DND-41 (cell line): ENCODE data around the gene LRIT1.
A peak's percentile ranks its signal among the peaks of the same experiment; 100 is the strongest.

Experiments used
- ATAC-seq: fragments of 200-7000 bp; cut with Tn5 transposase; 3 replicates; pipeline ENCODE4 v1.9.1; 2021; ENCODE audit warnings: low read depth; ENCODE audit not compliant: insufficient read depth
- DNase-seq: peaks from one replicate; pipeline ENCODE4 v3.0.0-alpha.2; 2020
- H2AFZ ChIP-seq: 2 replicates; pipeline ENCODE4 v1.6.0; 2012; ENCODE audit warnings: low read depth, low read length
- H3K27ac ChIP-seq: 2 replicates; pipeline ENCODE4 v1.5.1; 2012; ENCODE audit warnings: low read length, inconsistent platforms
- H3K27me3 ChIP-seq: fragments of 200-600 bp; sonication (generic); 2 replicates; pipeline ENCODE4 v1.6.0; 2012; ENCODE audit warnings: low read length, mild to moderate bottlenecking, inconsistent platforms; ENCODE audit not compliant: insufficient read depth, poor library complexity
- H3K36me3 ChIP-seq: 2 replicates; pipeline ENCODE4 v1.5.1; 2012; ENCODE audit warnings: low read length, inconsistent platforms; ENCODE audit not compliant: insufficient read depth
- H3K4me1 ChIP-seq: 2 replicates; pipeline ENCODE4 v1.5.1; 2012; ENCODE audit warnings: mild to moderate bottlenecking, low read length; ENCODE audit not compliant: insufficient read depth
- H3K4me2 ChIP-seq: 2 replicates; pipeline ENCODE4 v1.6.0; 2012; ENCODE audit warnings: mild to moderate bottlenecking, moderate library complexity, low read length, inconsistent platforms; ENCODE audit not compliant: insufficient read depth
- H3K4me3 ChIP-seq, 2 experiments: fragments of 200-600 bp in 1 of 2; shearing (Covaris generic) in 1 of 2; 2 replicates each; pipeline ENCODE4 v1.5.1; 2012 to 2016; ENCODE audit warnings: inconsistent platforms in 2 of 2, low read length in 2 of 2, mild to moderate bottlenecking in 2 of 2, low read depth in 1 of 2, moderate library complexity in 1 of 2
- H3K79me2 ChIP-seq: 2 replicates; pipeline ENCODE4 v1.6.0; 2012; ENCODE audit warnings: low read length, inconsistent platforms; ENCODE audit not compliant: insufficient read depth
- H3K9ac ChIP-seq: 2 replicates; pipeline ENCODE4 v1.6.0; 2012; ENCODE audit warnings: low read depth, mild to moderate bottlenecking, inconsistent platforms, low read length, moderate library complexity
- H3K9me3 ChIP-seq: 2 replicates; pipeline ENCODE4 v1.5.1; 2012; ENCODE audit warnings: low read length, moderate library complexity, mild to moderate bottlenecking, inconsistent platforms; ENCODE audit not compliant: insufficient read depth, severe bottlenecking
- H4K20me1 ChIP-seq: 2 replicates; pipeline ENCODE4 v1.6.0; 2012; ENCODE audit warnings: low read length; ENCODE audit not compliant: insufficient read depth
- EZH2 ChIP-seq: IDR thresholded peaks from 3 replicates; pipeline ENCODE4 v1.6.1; 2012; ENCODE audit warnings: borderline replicate concordance, low read depth, mild to moderate bottlenecking, moderate library complexity, low read length, inconsistent platforms; ENCODE audit not compliant: severe bottlenecking
- TF ChIP-seq, protein P1 (sequence below): IDR thresholded peaks from 2 replicates; pipeline ENCODE4 v1.5.1; 2012; ENCODE audit warnings: borderline replicate concordance, low read length, moderate library complexity, mild to moderate bottlenecking; ENCODE audit not compliant: poor library complexity, severe bottlenecking; ENCODE audit errors: extremely low read depth

LRIT1 gene

GRCh38 chr10:84214612-84215235, 26.6 kb downstream of the LRIT1 start:
- H3K36me3 ChIP-seq, result no peaks in the 10 kb centered on the region
- no peak overlapping the region for H2AFZ ChIP-seq
- no peaks in the 10 kb centered on the region for H3K79me2 ChIP-seq
- no peaks in the 10 kb centered on the region for H3K9me3 ChIP-seq
- peak; percentile 76 for ATAC-seq
- H4K20me1 ChIP-seq, result no peaks in the 10 kb centered on the region
- no peak overlapping the region for H3K4me3 ChIP-seq
- no peak overlapping the region for H3K9ac ChIP-seq
- H3K27me3 ChIP-seq, result no peaks in the 10 kb centered on the region
- no peak overlapping the region for H3K27ac ChIP-seq
- TF ChIP-seq, protein P1, sequence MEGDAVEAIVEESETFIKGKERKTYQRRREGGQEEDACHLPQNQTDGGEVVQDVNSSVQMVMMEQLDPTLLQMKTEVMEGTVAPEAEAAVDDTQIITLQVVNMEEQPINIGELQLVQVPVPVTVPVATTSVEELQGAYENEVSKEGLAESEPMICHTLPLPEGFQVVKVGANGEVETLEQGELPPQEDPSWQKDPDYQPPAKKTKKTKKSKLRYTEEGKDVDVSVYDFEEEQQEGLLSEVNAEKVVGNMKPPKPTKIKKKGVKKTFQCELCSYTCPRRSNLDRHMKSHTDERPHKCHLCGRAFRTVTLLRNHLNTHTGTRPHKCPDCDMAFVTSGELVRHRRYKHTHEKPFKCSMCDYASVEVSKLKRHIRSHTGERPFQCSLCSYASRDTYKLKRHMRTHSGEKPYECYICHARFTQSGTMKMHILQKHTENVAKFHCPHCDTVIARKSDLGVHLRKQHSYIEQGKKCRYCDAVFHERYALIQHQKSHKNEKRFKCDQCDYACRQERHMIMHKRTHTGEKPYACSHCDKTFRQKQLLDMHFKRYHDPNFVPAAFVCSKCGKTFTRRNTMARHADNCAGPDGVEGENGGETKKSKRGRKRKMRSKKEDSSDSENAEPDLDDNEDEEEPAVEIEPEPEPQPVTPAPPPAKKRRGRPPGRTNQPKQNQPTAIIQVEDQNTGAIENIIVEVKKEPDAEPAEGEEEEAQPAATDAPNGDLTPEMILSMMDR, result peak; percentile 75
- no peak for TF ChIP-seq EZH2
- H3K4me1 ChIP-seq, result no peaks in the 10 kb centered on the region
- no peak overlapping the region for H3K4me2 ChIP-seq
- peak; percentile 46 for DNase-seq

DNA sequence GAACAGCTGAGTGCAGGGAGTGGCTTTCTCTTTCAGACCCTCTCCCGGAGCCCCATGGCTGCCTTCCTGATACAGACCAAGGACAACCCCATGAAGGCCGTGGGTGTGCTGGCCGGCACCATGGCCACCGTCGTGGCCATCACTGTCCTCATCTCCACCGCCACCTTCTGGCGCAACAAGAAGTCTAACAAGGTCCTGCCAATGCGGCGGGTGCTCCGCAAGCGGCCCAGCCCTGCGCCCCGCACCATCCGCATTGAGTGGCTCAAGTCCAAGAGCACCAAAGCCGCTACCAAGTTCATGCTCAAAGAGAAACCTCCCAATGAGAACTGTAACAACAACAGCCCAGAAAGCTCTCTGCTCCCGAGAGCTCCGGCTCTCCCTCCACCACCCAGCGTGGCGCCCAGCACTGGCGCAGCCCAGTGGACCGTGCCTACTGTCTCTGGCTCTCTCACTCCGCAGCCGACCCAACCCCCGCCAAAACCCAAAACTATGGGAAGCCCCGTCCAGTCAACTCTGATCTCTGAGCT, 27.2 kb downstream of the LRIT1 start:
- DNase-seq (no peak), ATAC-seq (no peak)
- Histone ChIP-seq H3K27ac (no peak overlapping the region), H4K20me1 (no peaks in the 10 kb centered on the region), H3K79me2 (no peaks in the 10 kb centered on the region), H3K9me3 (no peaks in the 10 kb centered on the region), H3K4me3 (no peak overlapping the region), H3K27me3 (no peaks in the 10 kb centered on the region), H3K36me3 (no peaks in the 10 kb centered on the region), H3K4me2 (no peak overlapping the region), H3K4me1 (no peaks in the 10 kb centered on the region), H2AFZ (no peak overlapping the region), H3K9ac (no peak overlapping the region)
- TF ChIP-seq EZH2, result no peak
- TF ChIP-seq, protein P1, result no peak

DNA sequence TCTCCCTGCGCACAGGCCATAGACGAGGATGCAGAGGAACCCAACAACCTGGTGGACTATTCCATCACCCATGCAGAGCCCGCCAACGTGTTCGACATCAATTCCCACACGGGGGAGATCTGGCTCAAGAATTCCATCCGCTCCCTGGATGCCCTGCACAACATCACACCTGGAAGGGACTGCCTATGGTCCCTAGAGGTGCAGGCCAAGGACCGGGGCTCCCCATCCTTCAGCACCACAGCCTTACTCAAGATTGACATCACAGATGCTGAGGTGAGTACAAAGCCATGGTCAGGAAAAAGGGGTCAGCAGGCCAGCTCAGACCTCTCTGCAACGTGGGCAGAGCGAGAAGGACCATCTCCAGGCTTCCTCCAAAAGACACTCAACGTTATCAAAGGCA, 28.3 kb downstream of the LRIT1 start:
- H3K79me2 ChIP-seq, result no peaks in the 10 kb centered on the region
- H3K4me3 ChIP-seq, result no peak overlapping the region
- no peak overlapping the region for H3K9ac ChIP-seq
- no peaks in the 10 kb centered on the region for H3K36me3 ChIP-seq
- no peak overlapping the region for H3K27ac ChIP-seq
- no peak overlapping the region for H3K4me2 ChIP-seq
- ATAC-seq (no peak), DNase-seq (no peak)
- no peaks in the 10 kb centered on the region for H3K27me3 ChIP-seq
- no peaks in the 10 kb centered on the region for H4K20me1 ChIP-seq
- H3K4me1 ChIP-seq, result no peaks in the 10 kb centered on the region
- no peak overlapping the region for H2AFZ ChIP-seq
- no peaks in the 10 kb centered on the region for H3K9me3 ChIP-seq
- TF ChIP-seq, protein P1, result no peak
- no peak for TF ChIP-seq EZH2

GRCh38 chr10:84212014-84212413, 29.3 kb downstream of the LRIT1 start:
- Histone ChIP-seq H3K4me3 (no peak overlapping the region), H3K4me2 (no peak overlapping the region), H3K27me3 (peaks cover 1% of the 10 kb centered on the region), H2AFZ (no peak overlapping the region), H3K27ac (no peak overlapping the region), H3K9ac (no peak overlapping the region), H4K20me1 (no peaks in the 10 kb centered on the region), H3K9me3 (no peaks in the 10 kb centered on the region), H3K36me3 (no peaks in the 10 kb centered on the region), H3K79me2 (no peaks in the 10 kb centered on the region), H3K4me1 (no peaks in the 10 kb centered on the region)
- DNase-seq (no peak), ATAC-seq (no peak)
- TF ChIP-seq, protein P1, result no peak
- TF ChIP-seq EZH2, result no peak
